HUES64 (cell line): ENCODE data around the gene PCDHA12. TPM values are rescaled to one million over a fixed set of nuclear protein-coding genes. Genes with fewer than 3 reads are reported as not detected.
"Not testable (repeated sequence)": the region's sequence is repeated elsewhere in the genome, so short reads cannot be mapped to it uniquely, and the experiment has no call there.

Experiments used
- H3K27ac ChIP-seq: 2 replicates; pipeline ENCODE4 v1.7.0; 2013; ENCODE audit warnings: low read depth, low read length, inconsistent platforms
- H3K27me3 ChIP-seq: 2 replicates; pipeline ENCODE4 v1.6.1; 2013; ENCODE audit warnings: mild to moderate bottlenecking, low read length; ENCODE audit not compliant: insufficient read depth
- H3K36me3 ChIP-seq: 2 replicates; pipeline ENCODE4 v1.6.1; 2013; ENCODE audit warnings: mild to moderate bottlenecking, low read length; ENCODE audit not compliant: insufficient read depth
- H3K4me1 ChIP-seq: 2 replicates; pipeline ENCODE4 v1.6.1; 2013; ENCODE audit warnings: mild to moderate bottlenecking, low read length, moderate library complexity; ENCODE audit not compliant: insufficient read depth
- H3K4me3 ChIP-seq: 2 replicates; pipeline ENCODE4 v1.5.1; 2013; ENCODE audit warnings: mild to moderate bottlenecking, low read length, moderate library complexity
- H3K9ac ChIP-seq: 2 replicates; pipeline ENCODE4 v1.6.1; 2013; ENCODE audit warnings: mild to moderate bottlenecking, low read depth, low read length
- H3K9me3 ChIP-seq: 2 replicates; pipeline ENCODE4 v1.6.1; 2013; ENCODE audit warnings: low read depth, low read length; ENCODE audit not compliant: insufficient read depth
- WGBS: fragments of 150-250, 120-280 bp; methylation state at CpG from one replicate; pipeline ENCODE4 v1.1.7; 2013; ENCODE audit warnings: missing lambda C conversion rate; 5-methylcytosine and 5-hydroxymethylcytosine counted together
- polyA plus RNA-seq, 2 experiments: library from polyadenylated mRNA; stranded (reverse); fragments of 50-300 nt; gene quantifications; one replicate each; pipeline ENCODE4 v1.2.3, GENCODE V29; 2013

The PCDHA12 gene
- polyA plus RNA-seq (2013, experiment 1 of 2), result 3.1 TPM
- 2.7 TPM for polyA plus RNA-seq (2013, experiment 2 of 2)

GRCh38 chr5:140875085-140876065 lies at the start of gene PCDHA12:
Gene PCDHA12 (plus strand): TSS chr5:140875308. CDS start chr5:140875473, 165 bp downstream.
- Histone ChIP-seq H3K27ac (peak within 1 kb of the TSS; percentile 39; the same call in 1 of the 2 replicates), H3K36me3 (peaks cover 14% of the 10 kb centered on the region; the same call in 1 of the 2 replicates), H3K27me3 (no peaks in the 10 kb centered on the region), H3K9ac (peak within 1 kb of the TSS; percentile 78), H3K4me1 (no peaks in the 10 kb centered on the region), H3K9me3 (no peaks in the 10 kb centered on the region), H3K4me3 (peak within 1 kb of the TSS; percentile 71)
- 92% methylated on average over 47 of the region's 47 CpGs for WGBS

- Histone ChIP-seq H3K27me3 (no peaks in the 10 kb centered on the region), H3K36me3 (no peaks in the 10 kb centered on the region), H3K4me3 (no peak within 1 kb of the TSS), H3K9me3 (no peaks in the 10 kb centered on the region), H3K27ac (no peak within 1 kb of the TSS), H3K4me1 (no peaks in the 10 kb centered on the region), H3K9ac (no peak within 1 kb of the TSS)
- 96% methylated on average over 27 of the region's 27 CpGs for WGBS
Observed at GRCh38 chr5:140827704-140828361, 47.3 kb upstream of the PCDHA12 start, which contains the start of gene PCDHA6. Gene PCDHA6 (plus strand): TSS chr5:140827960. CDS start chr5:140828092, 132 bp downstream.

- Histone ChIP-seq H3K9me3 (no peaks in the 10 kb centered on the region), H3K9ac (no peak overlapping the region), H3K4me3 (no peak overlapping the region), H3K4me1 (no peaks in the 10 kb centered on the region), H3K27ac (no peak overlapping the region), H3K36me3 (no peaks in the 10 kb centered on the region), H3K27me3 (no peaks in the 10 kb centered on the region)
- WGBS, result 95% methylated on average over 18 of the region's 18 CpGs
Observed at GRCh38 chr5:140828362-140828737, 46.8 kb upstream of the PCDHA12 start.

- H3K9me3 ChIP-seq, H3K4me3 ChIP-seq, H3K36me3 ChIP-seq, H3K9ac ChIP-seq, H3K27me3 ChIP-seq, H3K4me1 ChIP-seq, H3K27ac ChIP-seq: not testable (repeated sequence)
- 96% methylated on average over 106 of the region's 106 CpGs for WGBS
Observed at GRCh38 chr5:140829511-140830501, 45.3 kb upstream of the PCDHA12 start.

- Histone ChIP-seq H3K9me3 (no peaks in the 10 kb centered on the region), H3K36me3 (no peaks in the 10 kb centered on the region), H3K27me3 (no peaks in the 10 kb centered on the region), H3K9ac (no peak within 1 kb of the TSS), H3K4me1 (no peaks in the 10 kb centered on the region), H3K4me3 (peak within 1 kb of the TSS; percentile 29; the same call in 1 of the 2 replicates), H3K27ac (no peak within 1 kb of the TSS)
- WGBS, result 87% methylated on average over 8 of the region's 8 CpGs
Observed at GRCh38 chr5:140833993-140834392, 41.1 kb upstream of the PCDHA12 start, which contains the start of gene PCDHA7. Gene PCDHA7 (plus strand): TSS chr5:140834269. CDS start chr5:140834384, 115 bp downstream.

- not testable (repeated sequence) for H3K9ac ChIP-seq, H3K27ac ChIP-seq, H3K9me3 ChIP-seq, H3K27me3 ChIP-seq, H3K4me1 ChIP-seq, H3K36me3 ChIP-seq
- peak overlapping the region; percentile 29; the same call in 1 of the 2 replicates for H3K4me3 ChIP-seq
- WGBS, result 94% methylated on average over 26 of the region's 38 CpGs
Observed at GRCh38 chr5:140834439-140835008, 40.6 kb upstream of the PCDHA12 start.

- WGBS, result 97% methylated on average over 103 of the region's 103 CpGs
- no peaks in the 10 kb centered on the region for H3K9me3 ChIP-seq
- no peak overlapping the region for H3K4me3 ChIP-seq
- no peak overlapping the region for H3K27ac ChIP-seq
- H3K27me3 ChIP-seq, result no peaks in the 10 kb centered on the region
- no peak overlapping the region for H3K9ac ChIP-seq
- no peaks in the 10 kb centered on the region for H3K36me3 ChIP-seq
- no peaks in the 10 kb centered on the region for H3K4me1 ChIP-seq
Observed at GRCh38 chr5:140835622-140836510, 39.2 kb upstream of the PCDHA12 start.

- WGBS, result 85% methylated on average over 46 of the region's 47 CpGs
- Histone ChIP-seq H3K27ac (no peak within 1 kb of the TSS), H3K36me3 (no peaks in the 10 kb centered on the region), H3K4me1 (no peaks in the 10 kb centered on the region), H3K4me3 (peak within 1 kb of the TSS; percentile 35), H3K27me3 (no peaks in the 10 kb centered on the region), H3K9me3 (no peaks in the 10 kb centered on the region), H3K9ac (no peak within 1 kb of the TSS)
Observed at GRCh38 chr5:140840978-140841962, 33.8 kb upstream of the PCDHA12 start, which contains the start of gene PCDHA8. Gene PCDHA8 (plus strand): TSS chr5:140841187. CDS start chr5:140841322, 135 bp downstream.
